COLO668 (cell line): ENCODE results near the gene GP1BA.
A peak's percentile ranks its signal among the peaks of the same experiment; 100 is the strongest.

Experiments
- DNase-seq: peaks from one replicate; lab custom pipeline; 2025; ENCODE audit not compliant: unreplicated experiment; lab: John Stamatoyannopoulos, UW

GP1BA gene

DNA sequence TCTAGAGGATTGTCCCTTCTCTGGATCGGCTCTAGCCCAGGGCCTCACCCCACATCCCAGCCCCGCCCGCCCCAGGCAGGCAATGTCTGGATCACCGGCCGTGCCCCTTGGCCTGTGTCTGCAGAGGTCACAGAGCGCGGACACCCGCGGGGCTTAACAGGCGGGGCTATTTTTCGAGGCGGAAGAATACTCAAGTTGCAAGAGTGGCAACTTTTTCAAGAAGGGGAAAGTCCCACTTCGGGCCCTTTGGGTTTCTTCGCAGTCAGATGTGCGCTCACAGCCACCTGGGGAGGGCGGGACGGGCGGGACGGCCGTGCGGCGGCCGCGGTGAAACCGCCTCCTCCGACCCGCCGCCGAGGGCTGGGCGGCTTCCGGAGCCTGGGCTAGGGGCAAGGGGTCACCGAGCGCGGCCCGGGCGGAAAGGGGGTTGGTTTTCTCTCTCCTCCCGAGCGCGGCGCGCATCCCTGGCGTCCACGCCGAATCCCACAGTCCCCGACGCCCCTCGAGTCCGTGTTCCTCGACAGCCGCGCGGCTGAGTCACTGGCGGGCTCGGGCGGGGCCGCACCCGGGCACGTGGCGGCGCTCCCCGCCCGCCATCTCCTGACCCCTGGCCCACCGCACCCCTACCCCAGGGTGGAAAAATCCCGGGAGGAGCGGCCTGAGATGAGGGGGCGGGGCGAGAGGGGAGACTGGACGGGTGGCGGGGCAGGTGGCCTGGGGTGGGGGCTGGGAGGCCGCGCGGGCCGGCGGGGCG is 17.4 kb downstream of the GP1BA start:
- DNase-seq: peak; percentile 87

DNA sequence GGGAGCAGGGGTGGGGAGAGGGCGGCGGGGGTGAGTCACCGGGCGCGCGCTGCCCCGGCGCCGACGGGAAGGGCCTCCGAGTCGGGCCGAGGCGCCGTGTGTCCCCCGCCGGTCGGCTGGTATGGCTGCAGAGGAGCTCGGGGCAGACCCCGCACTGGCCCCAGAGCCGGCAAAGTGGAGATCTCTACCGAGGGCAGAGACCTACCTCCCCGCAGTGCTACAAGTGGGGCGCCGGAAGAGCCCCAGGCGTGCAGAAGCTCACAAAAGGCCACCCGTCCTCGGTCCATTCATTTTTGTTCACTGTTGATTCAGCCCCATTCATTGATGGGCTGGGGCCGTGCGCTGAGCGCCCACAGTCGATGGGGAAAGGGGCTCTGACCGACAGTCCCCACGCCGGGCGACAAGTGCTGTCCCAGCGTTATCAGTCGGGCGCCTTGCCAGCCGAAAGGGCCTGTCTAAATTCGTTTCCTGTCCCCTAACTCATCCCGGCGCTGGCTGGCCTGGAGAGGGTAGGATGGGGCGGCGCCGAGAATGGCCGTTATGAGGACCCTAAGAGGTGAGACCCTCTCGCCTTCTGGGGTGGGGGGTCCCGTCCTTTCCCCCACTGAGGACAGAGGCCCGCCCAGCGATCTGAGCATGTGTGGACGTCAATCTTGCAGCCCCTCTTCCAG is 18.1 kb downstream of the GP1BA start:
- peak; percentile 54 for DNase-seq

DNA sequence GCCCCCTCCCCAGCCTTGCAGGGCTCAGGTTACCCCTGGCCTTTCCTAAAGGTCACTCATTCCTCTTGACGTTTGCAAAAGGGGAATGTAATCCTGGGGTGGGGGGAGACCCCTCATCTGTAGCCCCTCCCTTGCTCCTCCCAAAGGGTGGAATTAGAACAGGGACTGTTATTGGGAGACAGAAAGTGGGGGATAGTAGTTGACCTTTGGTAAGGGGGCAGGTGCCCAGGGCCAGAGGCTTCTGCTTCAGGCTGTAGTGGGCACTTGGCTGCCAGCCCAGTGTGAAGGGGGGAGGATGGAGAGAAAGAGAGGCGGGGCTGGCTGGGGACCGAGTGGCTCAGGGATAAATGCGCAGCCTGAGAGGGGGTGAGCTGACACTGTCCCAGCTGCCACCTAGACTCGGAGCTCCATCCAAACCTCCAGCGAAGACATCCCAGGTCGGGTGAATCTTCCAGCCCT is 18.7 kb downstream of the GP1BA start, which contains the start of gene ENO3:
TSS of gene ENO3 (plus strand) at position 374 of the 459 bp plus-strand sequence. CDS start 711 bp downstream, outside the sequence.
- DNase-seq: peak; percentile 75

DNA sequence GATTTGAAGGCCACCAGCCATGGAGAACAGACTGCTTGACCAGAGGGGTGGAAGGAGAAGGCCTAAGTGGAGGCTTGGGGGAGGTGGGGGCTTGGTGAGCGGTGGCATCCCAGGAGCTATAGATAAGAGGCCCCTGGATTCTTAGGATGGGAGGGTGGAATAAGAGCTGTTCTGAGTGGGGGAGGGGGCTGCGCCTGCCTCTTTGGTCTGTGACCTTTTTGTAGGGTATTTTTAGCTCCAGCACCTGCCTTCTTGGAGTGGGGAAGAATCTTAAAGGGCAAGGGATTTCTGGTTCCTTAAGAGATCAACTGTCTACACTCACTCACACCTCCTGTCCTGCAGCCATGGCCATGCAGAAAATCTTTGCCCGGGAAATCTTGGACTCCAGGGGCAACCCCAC is 19.4 kb downstream of the GP1BA start:
- peak; percentile 1 for DNase-seq

DNA sequence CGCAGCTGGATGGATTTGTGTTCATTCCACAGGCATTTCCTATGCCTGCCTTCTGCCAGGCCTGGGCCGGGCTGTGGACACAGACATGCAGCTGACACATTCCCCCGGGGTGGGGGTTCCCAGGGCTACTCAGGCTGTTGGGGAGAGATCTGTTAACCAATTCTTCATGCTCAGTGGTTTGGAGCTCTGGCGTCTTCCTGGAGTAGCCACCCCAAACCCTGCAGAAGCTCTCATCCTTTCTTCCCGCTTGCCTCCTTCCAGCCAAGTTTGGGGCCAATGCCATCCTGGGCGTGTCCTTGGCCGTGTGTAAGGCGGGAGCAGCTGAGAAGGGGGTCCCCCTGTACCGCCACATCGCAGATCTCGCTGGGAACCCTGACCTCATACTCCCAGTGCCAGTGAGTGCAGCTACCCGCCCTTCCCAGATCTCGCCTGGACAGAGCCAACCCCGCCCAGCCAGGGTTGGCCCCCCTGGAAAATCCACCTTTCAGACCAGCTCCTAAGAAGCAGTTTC is 21.4 kb downstream of the GP1BA start:
- no peak for DNase-seq

DNA sequence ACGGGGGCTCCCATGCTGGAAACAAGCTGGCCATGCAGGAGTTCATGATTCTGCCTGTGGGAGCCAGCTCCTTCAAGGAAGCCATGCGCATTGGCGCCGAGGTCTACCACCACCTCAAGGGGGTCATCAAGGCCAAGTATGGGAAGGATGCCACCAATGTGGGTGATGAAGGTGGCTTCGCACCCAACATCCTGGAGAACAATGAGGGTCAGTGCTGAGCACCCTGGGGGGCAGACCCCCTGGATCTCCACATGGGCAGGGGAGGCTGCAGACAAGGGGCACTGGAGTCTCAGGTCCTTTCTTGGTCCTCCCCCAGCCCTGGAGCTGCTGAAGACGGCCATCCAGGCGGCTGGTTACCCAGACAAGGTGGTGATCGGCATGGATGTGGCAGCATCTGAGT is 23.0 kb downstream of the GP1BA start:
- no peak for DNase-seq

DNA sequence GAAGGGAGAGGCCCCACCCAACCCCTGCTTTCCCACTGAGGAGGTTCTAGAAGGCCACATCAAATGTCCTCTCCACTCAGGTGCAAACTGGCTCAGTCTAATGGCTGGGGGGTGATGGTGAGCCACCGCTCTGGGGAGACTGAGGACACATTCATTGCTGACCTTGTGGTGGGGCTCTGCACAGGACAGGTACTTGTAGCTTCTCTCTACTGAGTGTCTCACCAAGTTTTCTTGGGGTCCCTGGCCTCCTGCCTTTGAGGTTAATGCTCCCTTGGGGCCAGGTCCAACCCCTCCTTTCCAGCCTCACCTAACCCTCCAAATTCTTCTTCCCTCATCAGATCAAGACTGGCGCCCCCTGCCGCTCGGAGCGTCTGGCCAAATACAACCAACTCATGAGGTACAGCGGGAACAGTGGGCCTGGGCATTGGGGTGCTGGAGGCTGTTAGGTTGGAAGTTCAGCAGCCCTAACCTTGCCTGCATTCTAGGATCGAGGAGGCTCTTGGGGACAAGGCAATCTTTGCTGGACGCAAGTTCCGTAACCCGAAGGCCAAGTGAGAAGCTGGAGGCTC is 24.5 kb downstream of the GP1BA start:
- DNase-seq: peak; percentile 18

DNA sequence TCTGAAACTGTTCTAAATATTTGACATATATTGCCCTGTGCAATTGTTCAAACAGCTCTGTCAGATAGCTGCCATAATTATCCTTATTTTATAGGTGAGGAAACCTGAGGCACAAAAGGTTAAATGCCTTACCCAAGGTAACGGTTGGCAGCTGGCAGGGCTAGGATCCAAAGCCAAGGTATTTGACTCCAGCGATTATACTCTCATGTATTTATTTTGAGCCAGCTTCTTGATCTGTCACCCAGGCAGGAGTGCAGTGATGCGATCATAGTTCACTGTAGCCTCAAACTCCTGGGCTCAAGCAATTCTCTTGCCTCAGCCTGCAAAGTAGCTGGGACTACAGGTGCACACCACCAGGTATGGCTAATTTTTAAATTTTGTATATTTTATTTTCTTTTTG is 26.0 kb downstream of the GP1BA start:
- no peak for DNase-seq

DNA sequence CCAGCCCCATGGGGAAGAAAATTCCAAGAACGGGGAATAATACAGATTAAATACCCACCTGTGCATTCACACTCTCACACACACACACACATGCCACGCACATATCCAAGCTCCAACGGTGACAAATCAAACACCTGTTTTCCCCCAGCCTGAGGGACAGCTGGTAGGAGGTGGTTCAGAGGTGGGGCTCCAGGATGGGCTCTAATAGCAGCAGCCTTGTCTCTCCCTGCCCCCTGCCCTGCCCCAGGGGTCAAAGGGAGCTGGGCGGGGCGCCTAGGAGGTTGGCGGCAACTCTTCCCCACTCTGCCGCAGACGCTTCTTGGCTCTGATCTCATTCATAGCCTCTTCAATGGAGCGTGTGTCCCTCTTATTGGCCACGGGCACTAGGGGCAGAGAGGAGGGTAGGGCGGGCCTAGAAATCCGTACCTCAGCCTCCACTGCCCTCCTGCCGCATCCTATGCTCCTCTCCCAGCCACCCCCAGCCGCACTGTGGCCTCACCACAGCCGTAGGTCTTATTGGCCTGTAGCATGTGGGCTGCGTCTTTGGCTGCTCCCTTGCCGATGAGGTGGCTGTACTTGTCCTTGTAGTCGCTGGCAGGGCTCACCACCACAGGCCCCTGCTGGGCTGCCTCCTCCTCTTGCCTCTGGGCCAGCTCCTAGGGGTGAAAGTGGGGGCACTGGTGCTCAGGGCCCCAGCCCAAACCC is 27.3 kb downstream of the GP1BA start:
- no peak for DNase-seq

DNA sequence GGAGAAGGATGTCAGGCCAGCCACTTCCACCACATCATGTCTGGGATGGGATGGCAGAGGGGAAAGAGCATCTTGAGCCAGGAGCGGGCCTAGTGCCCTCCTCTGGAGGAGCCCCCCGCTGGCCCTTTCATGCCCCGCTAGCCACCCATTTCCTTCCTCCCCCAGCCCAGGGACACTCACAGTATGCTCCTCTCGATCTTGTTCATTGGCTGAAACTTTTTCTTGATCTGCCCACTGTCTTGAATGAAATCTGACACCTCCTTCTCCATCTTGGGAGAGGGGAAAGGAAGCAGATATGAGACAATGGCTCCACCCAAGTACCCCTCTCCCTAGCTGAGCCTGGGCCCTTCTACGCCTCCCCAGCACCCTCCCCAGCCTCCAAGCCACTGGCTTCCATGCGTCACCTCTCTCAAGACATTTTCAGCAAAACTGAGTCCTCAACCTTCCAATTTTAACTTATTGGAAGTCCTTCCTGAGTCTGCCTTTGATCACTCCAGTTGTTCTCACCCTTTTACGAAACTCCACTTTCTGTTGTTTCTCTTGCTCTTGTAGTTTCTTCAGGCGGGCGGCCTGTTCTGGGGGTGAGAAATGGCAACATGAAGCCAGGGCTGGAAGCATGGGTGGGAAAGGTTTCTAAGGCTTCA is 28.3 kb downstream of the GP1BA start:
- no peak for DNase-seq

DNA sequence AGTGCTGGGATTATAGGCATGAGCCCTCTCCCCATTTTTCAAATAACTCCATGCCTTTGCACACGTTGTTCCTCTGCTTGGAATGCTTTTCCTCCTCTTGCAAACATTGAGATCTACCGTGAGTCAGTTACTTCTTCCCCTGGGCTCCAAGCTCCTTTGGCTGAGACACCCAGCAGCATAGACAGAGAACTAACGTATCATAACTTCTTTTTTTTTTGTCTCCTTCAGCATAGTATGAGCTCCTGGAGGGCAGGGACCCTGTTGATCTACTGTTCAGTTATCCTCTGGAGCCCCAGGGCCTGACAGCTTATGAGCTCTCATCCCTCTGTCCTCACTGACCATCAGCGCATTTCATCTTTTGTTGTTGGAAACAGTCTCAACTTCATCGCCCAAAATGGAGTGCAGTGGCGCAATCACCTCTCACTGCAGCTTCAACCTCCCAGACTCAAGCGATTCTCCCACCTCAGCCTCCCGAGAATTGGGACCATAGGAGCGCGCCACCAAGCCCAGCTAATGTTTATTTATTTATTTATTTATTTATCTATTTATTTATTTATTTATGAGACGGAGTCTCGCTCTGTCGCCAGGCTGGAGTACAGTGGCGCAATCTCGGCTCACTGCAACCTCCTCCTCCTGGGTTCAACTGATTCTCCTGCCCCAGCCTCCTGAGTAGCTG is 33.4 kb downstream of the GP1BA start:
- no peak for DNase-seq

DNA sequence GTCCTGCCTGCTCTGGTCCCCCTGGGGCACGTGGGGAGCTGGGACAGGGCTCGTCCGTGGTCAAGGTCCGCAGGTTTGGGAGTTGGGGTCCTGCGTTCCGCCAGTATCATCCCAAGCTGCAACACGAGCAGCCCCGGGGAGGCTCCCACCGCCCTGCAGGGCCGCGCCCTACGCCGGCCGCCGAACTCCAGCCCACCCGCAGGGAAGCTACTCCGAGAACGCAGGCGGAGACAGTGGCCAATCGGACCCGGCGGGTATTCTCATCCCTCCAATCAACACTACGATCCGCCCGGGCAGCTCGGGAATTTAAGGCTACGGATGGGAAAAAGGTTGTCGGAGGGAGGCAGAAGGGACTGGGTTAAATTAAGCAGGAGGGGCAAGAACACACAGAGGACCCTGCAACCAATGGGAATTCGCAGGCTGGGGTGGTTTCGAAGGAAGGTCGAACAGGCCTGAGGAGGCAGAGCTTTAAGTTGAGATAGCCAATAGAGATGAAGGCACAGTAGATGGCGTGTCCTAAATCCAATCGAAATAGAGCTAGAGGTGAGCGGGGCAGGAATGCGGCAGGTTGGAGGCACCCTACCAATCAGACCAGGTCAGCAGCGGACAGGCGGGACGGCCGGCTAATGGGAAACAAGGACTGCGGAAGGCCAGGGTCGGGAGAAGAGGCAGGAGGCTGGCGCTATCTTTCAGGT is 34.9 kb downstream of the GP1BA start:
- DNase-seq: peak; percentile 91

DNA sequence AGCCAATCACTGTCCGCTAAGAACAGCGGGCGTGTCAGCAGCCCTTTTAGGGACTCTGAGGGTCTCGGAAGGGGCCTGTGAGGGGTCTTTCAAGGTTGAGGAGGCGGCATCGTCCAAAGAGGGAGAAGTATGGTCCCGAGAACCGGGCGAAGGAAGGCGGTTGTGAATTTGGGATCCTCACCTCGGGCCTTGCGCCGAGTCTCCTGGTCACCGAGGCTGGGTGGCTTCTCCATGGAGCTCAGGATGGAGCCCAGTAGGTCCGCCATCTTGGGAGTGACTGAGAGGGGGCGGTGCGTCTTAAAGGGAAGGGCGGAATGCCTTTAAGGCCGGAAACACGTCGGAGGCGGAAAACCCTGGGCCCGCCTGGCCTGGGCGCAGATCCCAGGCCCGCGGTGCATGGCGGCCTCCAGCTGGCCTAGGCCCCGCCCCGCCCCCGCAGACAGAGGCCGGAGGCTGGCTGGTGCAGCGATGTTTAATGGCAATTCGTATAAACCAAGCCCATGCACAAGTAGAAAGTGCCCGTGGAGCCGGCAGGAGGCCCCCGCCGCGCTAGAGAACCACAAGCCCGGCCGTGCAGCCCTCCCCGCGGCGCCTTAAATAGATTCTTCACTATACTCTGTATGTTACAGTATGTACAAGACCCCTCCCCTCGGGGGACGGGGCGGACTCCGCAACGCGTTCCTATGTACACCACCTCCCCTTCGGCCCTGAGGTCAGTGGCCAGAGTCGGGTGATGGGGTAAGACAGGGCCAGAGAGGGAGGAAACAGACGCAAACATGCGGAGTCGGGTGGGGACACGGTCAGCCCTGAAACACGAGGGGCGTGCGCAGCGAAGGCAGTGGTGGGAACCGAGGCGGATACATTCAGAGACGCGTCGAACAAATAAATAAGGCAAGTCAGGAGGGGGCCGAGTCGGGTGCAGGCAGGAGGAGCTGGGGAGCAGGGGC is 35.7 kb downstream of the GP1BA start, which contains the start of gene SPAG7:
TSS of gene SPAG7 (minus strand) at position 279 of the 947 bp plus-strand sequence. CDS start at position 266, 13 bp downstream.
- DNase-seq: peak; percentile 90

DNA sequence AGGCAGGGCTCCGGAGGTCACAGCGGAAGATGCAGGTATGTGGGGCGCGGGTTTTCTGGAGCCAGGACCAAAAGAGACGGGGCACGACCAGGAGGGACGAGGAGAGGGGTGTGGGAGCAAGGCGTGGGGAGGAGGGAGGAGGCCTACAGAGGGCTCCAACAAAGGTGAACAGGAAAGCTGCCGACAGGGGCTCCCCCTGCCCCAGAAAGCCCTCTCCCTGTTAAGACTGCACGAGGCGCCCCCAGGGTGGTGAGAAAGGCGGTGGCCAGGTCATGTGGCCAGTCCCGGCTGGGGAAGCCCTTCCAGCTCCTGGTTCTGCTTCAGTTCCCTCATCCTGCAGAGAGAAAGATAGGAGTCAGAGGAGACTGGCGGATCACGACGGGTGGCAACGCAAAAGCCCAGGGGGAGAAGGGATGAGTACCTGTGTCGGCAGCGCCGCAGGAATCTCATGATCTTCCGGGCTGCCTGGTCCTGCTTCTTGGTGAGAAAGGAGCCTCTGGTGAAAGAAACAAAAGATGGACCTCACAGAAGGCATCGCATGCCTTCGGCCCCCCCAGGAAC is 36.5 kb downstream of the GP1BA start:
- peak; percentile 11 for DNase-seq

DNA sequence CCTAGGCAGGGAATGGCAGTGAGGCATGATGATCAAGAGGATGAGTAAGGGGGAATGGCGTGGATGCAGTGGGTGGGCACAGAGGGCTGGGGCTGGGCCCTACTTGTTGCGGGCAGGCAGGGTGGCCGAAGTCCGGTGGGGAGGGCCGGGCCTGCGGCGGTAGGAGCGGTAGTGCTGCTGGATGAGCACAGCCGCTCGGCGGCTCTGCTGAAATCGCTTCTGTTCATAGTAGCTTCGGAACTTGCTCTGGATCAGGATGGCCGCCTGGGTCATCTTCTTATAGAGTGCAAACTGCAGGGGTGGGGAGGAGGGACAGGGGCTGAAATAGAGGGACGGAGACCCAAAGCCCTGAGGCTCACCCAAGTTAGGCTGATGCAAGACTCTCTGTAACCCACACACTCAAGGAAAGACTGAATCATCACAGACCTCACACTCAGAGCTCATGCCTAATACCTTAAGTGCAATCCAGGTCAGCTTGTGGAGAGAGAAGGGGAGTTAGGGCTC is 37.0 kb downstream of the GP1BA start:
- no peak for DNase-seq

DNA sequence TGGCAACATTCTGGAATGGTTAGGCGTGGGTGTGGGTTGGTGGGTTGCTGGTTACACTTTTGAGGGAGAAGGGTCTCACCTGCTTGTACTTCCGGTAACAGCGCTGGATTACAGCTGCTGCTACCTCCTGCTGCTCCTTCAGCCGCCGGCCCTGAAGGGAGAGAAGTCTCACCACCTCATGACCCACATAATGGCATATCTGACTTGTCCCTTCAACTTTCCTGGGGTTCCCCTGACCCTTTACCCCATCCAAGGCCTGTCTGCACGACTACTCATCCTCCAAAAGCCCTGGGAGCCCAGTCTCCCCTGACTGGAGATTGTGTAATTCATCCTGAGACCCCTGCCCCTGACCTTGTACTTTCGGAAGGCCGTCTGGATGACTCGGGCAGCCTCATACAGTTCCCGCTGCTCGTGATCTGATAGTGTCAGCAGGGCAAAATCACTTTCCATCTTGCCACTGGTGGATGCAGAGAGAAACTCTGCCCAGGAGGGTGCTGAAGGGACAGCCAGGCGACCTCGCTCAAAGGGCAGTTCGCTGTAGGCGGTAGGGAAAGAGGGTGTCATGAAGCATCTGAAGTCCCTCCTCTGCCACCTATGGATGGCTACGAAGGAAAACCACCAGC is 37.6 kb downstream of the GP1BA start:
- no peak for DNase-seq

DNA sequence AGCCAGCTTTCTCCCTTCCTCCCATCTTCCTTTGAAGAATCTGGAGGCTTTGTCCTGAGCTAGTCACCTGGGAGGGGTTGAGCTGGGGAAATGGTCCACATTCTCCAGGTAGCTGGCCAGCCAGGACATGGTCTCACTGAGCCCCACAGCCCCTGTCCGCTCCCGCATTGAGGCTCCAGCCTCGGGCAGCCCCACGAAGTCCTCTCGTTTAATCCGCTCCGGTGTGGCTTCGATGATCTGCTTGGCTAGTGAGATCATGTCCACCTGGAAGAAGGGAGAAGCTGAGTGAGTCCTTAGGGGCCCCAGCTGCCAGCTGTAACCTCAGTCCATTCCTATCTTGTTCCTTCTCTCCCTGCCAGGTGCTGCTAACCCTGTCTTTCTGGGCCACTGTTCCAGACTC is 38.2 kb downstream of the GP1BA start:
- no peak for DNase-seq
